ENCODE data around the gene MSRB3. TPM values are rescaled to one million over a fixed set of nuclear protein-coding genes. Genes with fewer than 3 reads are reported as not detected.

The MSRB3 gene
- total RNA-seq, 1 experiment from 2014 or later = 1.1 TPM

DNA sequence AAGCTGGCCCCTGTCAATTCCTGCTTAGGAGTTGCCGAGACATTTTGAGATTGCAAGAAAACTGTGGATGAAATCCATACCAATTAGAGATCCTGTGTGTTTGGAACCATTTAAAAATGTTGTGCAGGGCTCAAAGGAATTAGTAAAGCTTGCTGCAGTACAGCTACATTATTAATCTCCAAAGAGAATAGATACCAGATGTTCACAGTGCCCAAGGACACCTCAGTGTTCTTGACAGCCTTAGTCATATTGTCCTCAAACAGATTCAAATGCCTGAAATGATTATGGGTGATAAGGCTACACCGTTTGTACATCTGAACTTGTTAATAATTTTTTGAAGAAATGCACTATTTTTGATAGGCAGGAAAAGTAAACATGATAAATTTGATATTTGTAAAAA, 164.6 kb downstream of the MSRB3 start:
- no peaks in the 10 kb centered on the region for H3K27me3 ChIP-seq (ENCODE audit: insufficient read depth, low read length)
- H3K27me3 Mint-ChIP-seq (ENCODE audit: low read depth) = no peaks in the 10 kb centered on the region
- TF ChIP-seq CTCF (conservative IDR thresholded peaks at IDR 0.05) = no peak

More for the DNA sequence above, 164.6 kb downstream of the MSRB3 start:
- Histone ChIP-seq H3K4ac (ENCODE audit: low read depth, low read length) (no peak overlapping the region), H3K4me1 (ENCODE audit: insufficient read depth, low read length) (no peaks in the 10 kb centered on the region), H3K9ac (ENCODE audit: extremely low read depth, insufficient read length, low read length) (no peak overlapping the region), H4K8ac (replicated peaks; ENCODE audit: insufficient read length, low read depth, low read length) (no peak overlapping the region), H2AK5ac (ENCODE audit: insufficient read length, low read length) (no peak overlapping the region), H3K79me2 (ENCODE audit: insufficient read depth, low read length) (no peaks in the 10 kb centered on the region), H3K79me1 (ENCODE audit: insufficient read depth, low read depth, low read length, poor library complexity, severe bottlenecking) (no peaks in the 10 kb centered on the region), H3K18ac (ENCODE audit: insufficient read length, low read depth, low read length) (no peak overlapping the region), H3K27ac (ENCODE audit: insufficient read length, low read depth, low read length) (no peak overlapping the region), H3K9me3 (ENCODE audit: control insufficient read depth, low read depth, low read length) (no peaks in the 10 kb centered on the region), H3K23ac (ENCODE audit: insufficient read length, low read depth, low read length) (no peak overlapping the region), H3K23me2 (ENCODE audit: insufficient read length, low read depth, low read length, poor library complexity, severe bottlenecking) (no peaks in the 10 kb centered on the region), H2BK12ac (ENCODE audit: insufficient read length, low read depth, low read length) (no peak overlapping the region), H2BK5ac (ENCODE audit: insufficient read length, low read length) (no peak overlapping the region), H4K5ac (ENCODE audit: insufficient read length, low read depth, low read length) (no peak overlapping the region), H3K14ac (ENCODE audit: insufficient read depth, low read length) (no peak overlapping the region), H4K20me1 (ENCODE audit: control insufficient read depth, insufficient read depth, insufficient read length) (no peaks in the 10 kb centered on the region), H2BK15ac (ENCODE audit: low read depth, low read length) (no peak overlapping the region), H2BK120ac (ENCODE audit: low read depth, low read length, poor library complexity, severe bottlenecking) (no peak overlapping the region), H3K4me2 (ENCODE audit: insufficient read depth, insufficient read length, low read length) (no peak overlapping the region), H2AFZ (ENCODE audit: low read length) (no peak overlapping the region), H3K56ac (ENCODE audit: insufficient read length, low read depth, low read length) (no peak overlapping the region), H4K91ac (ENCODE audit: insufficient read length, low read depth, low read length) (no peak overlapping the region), H2BK20ac (ENCODE audit: low read depth, low read length, poor library complexity, severe bottlenecking) (no peak overlapping the region), H3T11ph (ENCODE audit: low read length) (no peak overlapping the region)
- Mint-ChIP-seq H3K4me3 (no peak overlapping the region), H3K4me1 (no peaks in the 10 kb centered on the region), H3K27ac (no peak overlapping the region), H3K36me3 (ENCODE audit: insufficient read depth in 1 of 3, low read depth in 3 of 3) (no peaks in the 10 kb centered on the region), H3K9me3 (no peaks in the 10 kb centered on the region; a peak in 1 of 5 replicates)
- no peak for DNase-seq
- WGBS (ENCODE audit: extremely low coverage, insufficient read length, low lambda C conversion rate) = no CpG with 5 or more reads among the region's 2 CpGs
